PC-3 (cell line): ENCODE measurements around the gene ACY1. TPM values are rescaled to one million over a fixed set of nuclear protein-coding genes. Genes with fewer than 3 reads are reported as not detected.

Experiments
- ATAC-seq: fragments of 200-7000 bp; cut with Tn5 transposase; 2 replicates; pipeline ENCODE4 v1.9.1; 2020; ENCODE audit warnings: mild to moderate bottlenecking, moderate library complexity
- BruUV-seq: library from RNA; stranded (reverse); fragments of 400-500 nt; replicated peaks from 2 replicates; lab custom pipeline; 2021; lab: Mats Ljungman, UMichigan
- CTCF ChIA-PET: fragments of 300-600 bp; sonication (Branson Sonifier 250); formaldehyde crosslinking; loops from one replicate; lab custom pipeline; 2022; ENCODE audit warnings: antibody characterized with exemption; lab: Charles Lee
- POLR2A ChIA-PET: fragments of 300-600 bp; sonication (Branson Sonifier 250); formaldehyde crosslinking; loops from one replicate; lab custom pipeline; 2022; ENCODE audit warnings: antibody characterized with exemption; ENCODE audit not compliant: unreplicated experiment; lab: Charles Lee
- DNase-seq: peaks from one replicate; pipeline ENCODE4 v3.0.0-alpha.2; 2015
- H2AFZ ChIP-seq: fragments of 300-600 bp; sonication (generic); 2 replicates; pipeline ENCODE4 v1.6.0; 2016; ENCODE audit warnings: antibody characterized with exemption, low read length
- H3F3A ChIP-seq: fragments of 300-600 bp; sonication (generic); one replicate; pipeline ENCODE4 v1.6.0; 2017; ENCODE audit warnings: antibody characterized with exemption, low read length, control low read depth, mild to moderate bottlenecking; ENCODE audit not compliant: unreplicated experiment
- H3K27ac ChIP-seq: fragments of 300-600 bp; sonication (generic); 2 replicates; pipeline ENCODE4 v1.5.1; 2016; ENCODE audit warnings: mild to moderate bottlenecking, low read length
- H3K27me3 ChIP-seq: fragments of 300-600 bp; sonication (generic); 2 replicates; pipeline ENCODE4 v1.6.1; 2016; ENCODE audit warnings: low read length, mixed read lengths
- H3K36me3 ChIP-seq: fragments of 300-600 bp; sonication (generic); 2 replicates; pipeline ENCODE4 v1.6.1; 2016; ENCODE audit warnings: low read depth, mixed run types, low read length, mixed read lengths
- H3K4me1 ChIP-seq: fragments of 300-600 bp; sonication (generic); 2 replicates; pipeline ENCODE4 v1.5.1; 2016; ENCODE audit warnings: low read length; ENCODE audit not compliant: insufficient read depth
- H3K4me2 ChIP-seq: fragments of 300-600 bp; sonication (generic); 2 replicates; pipeline ENCODE4 v1.6.0; 2016; ENCODE audit warnings: low read length
- H3K4me3 ChIP-seq: fragments of 300-600 bp; sonication (generic); 2 replicates; pipeline ENCODE4 v1.5.1; 2016; ENCODE audit warnings: mild to moderate bottlenecking, low read length, mixed read lengths
- H3K79me2 ChIP-seq: fragments of 300-600 bp; sonication (generic); 2 replicates; pipeline ENCODE4 v1.6.1; 2017; ENCODE audit warnings: low read length, mixed read lengths
- H3K9ac ChIP-seq: fragments of 300-600 bp; sonication (generic); 2 replicates; pipeline ENCODE4 v1.6.0; 2016; ENCODE audit warnings: mild to moderate bottlenecking, low read length
- H3K9me2 ChIP-seq: fragments of 300-600 bp; sonication (generic); replicated peaks from 2 replicates; pipeline ENCODE4 v1.6.1; 2016; ENCODE audit warnings: mixed run types, low read length, mixed read lengths
- H3K9me3 ChIP-seq: fragments of 300-600 bp; sonication (generic); 2 replicates; pipeline ENCODE4 v1.6.1; 2016; ENCODE audit warnings: low read length, mixed read lengths
- H4K20me1 ChIP-seq: fragments of 300-600 bp; sonication (generic); 2 replicates; pipeline ENCODE4 v1.6.1; 2016; ENCODE audit warnings: low read length, mixed read lengths
- CTCF ChIP-seq: fragments of 300-600 bp; sonication (generic); conservative IDR thresholded peaks from 2 replicates; pipeline ENCODE4 v1.5.1; 2017; ENCODE audit warnings: antibody characterized with exemption, low read depth, mild to moderate bottlenecking, low read length
- EZH2 ChIP-seq: fragments of 300-600 bp; sonication (generic); IDR thresholded peaks from one replicate; pipeline ENCODE4 v1.6.1; 2017; ENCODE audit warnings: antibody characterized with exemption, mild to moderate bottlenecking, low read length; ENCODE audit not compliant: unreplicated experiment
- EZH2phosphoT487 ChIP-seq: fragments of 300-600 bp; sonication (generic); IDR thresholded peaks from 2 replicates; pipeline ENCODE4 v1.6.1; 2018; ENCODE audit warnings: mild to moderate bottlenecking, antibody characterized with exemption, low read length, borderline replicate concordance
- intact Hi-C: fragments of 100-400 bp; cut with micrococcal nuclease; formaldehyde crosslinking; loops from 2 replicates; pipeline ENCODE4 v1.9.0; 2023
- total RNA-seq: library from RNA; depleted of rRNA; stranded (reverse); fragments of >200 nt; gene quantifications from 2 replicates; pipeline ENCODE4 v1.2.3, GENCODE V29; 2014

ACY1 gene
- total RNA-seq, 1 experiment from 2014 or later = 71.3 TPM

- peaks cover 59% of the 10 kb centered on the region for H3K36me3 ChIP-seq
- no peaks in the 10 kb centered on the region for H3F3A ChIP-seq
- H3K27me3 ChIP-seq = no peaks in the 10 kb centered on the region
- peak; percentile 30 for DNase-seq
- H3K4me1 ChIP-seq = peaks cover 19% of the 10 kb centered on the region
- TF ChIP-seq EZH2phosphoT487 (no peak), CTCF (no peak), EZH2 (no peak)
- intact Hi-C loops = no loop called here
- no peak overlapping the region for H2AFZ ChIP-seq
- no peak for ATAC-seq
- peaks cover 28% of the 10 kb centered on the region for H4K20me1 ChIP-seq
- no peaks in the 10 kb centered on the region for H3K9me2 ChIP-seq
- peaks cover 40% of the 10 kb centered on the region for H3K79me2 ChIP-seq
- H3K9me3 ChIP-seq = no peaks in the 10 kb centered on the region
- no peak overlapping the region for H3K4me3 ChIP-seq
- no peak overlapping the region for H3K9ac ChIP-seq
- H3K4me2 ChIP-seq = no peak overlapping the region
- H3K27ac ChIP-seq = no peak overlapping the region
- BruUV-seq = no TSS peak
- ChIA-PET POLR2A (no interaction called here), CTCF (no interaction called here)
These were observed 46.3 kb upstream of the ACY1 start for GRCh38 chr3:51937014-51937413.

GRCh38 chr3:51937611-51938450 lies 45.5 kb upstream of the ACY1 start:
- Histone ChIP-seq H3K36me3 (peaks cover 55% of the 10 kb centered on the region), H3K27ac (no peak overlapping the region), H3K9me2 (no peaks in the 10 kb centered on the region), H3K4me3 (no peak overlapping the region), H3K9ac (no peak overlapping the region), H3K4me1 (peaks cover 26% of the 10 kb centered on the region), H3K9me3 (no peaks in the 10 kb centered on the region), H3K4me2 (no peak overlapping the region), H2AFZ (no peak overlapping the region), H3K27me3 (no peaks in the 10 kb centered on the region), H4K20me1 (peaks cover 28% of the 10 kb centered on the region), H3F3A (no peaks in the 10 kb centered on the region), H3K79me2 (peaks cover 40% of the 10 kb centered on the region)
- CTCF ChIA-PET = no interaction called here
- POLR2A ChIA-PET = no interaction called here
- no peak for DNase-seq
- intact Hi-C loops = no loop called here
- BruUV-seq = no TSS peak
- TF ChIP-seq EZH2 (no peak), CTCF (no peak), EZH2phosphoT487 (no peak)
- ATAC-seq = no peak
